Measurements from ENCODE around the gene PARVG. TPM values are rescaled to one million over a fixed set of nuclear protein-coding genes. Genes with fewer than 3 reads are reported as not detected.
A peak's percentile ranks its signal among the peaks of the same experiment; 100 is the strongest.
"Not testable (repeated sequence)": the region's sequence is repeated elsewhere in the genome, so short reads cannot be mapped to it uniquely, and the experiment has no call there.

Gene PARVG
- polyA plus RNA-seq, 2 donors, result 3.1 to 4.4 TPM

GRCh38 chr22:44224166-44224565 is 43.4 kb downstream of the PARVG start:
- H3K27me3 ChIP-seq (ENCODE audit: control insufficient read depth in 1 of 2, insufficient read depth in 2 of 2, low read length in 2 of 2), result no peaks in the 10 kb centered on the region

GRCh38 chr22:44225091-44225689 is 44.5 kb downstream of the PARVG start:
- Histone ChIP-seq H3K36me3 (ENCODE audit: control insufficient read depth in 2 of 2, insufficient read depth in 2 of 2, low read length in 1 of 2) (no peaks in the 10 kb centered on the region), H3K27ac (ENCODE audit: low read depth in 2 of 2, low read length in 1 of 2) (no peak overlapping the region), H3K9me3 (ENCODE audit: control insufficient read depth in 2 of 2, insufficient read depth in 1 of 2, low read depth in 1 of 2, low read length in 1 of 2) (peaks cover 0 to 13% of the 10 kb centered on the region in 2 donors), H3K4me3 (ENCODE audit: low read depth in 1 of 2, low read length in 2 of 2) (no peak overlapping the region), H3K27me3 (ENCODE audit: control insufficient read depth in 1 of 2, insufficient read depth in 2 of 2, low read length in 2 of 2) (no peaks in the 10 kb centered on the region), H3K4me1 (ENCODE audit: control insufficient read depth in 2 of 2, insufficient read depth in 2 of 2, low read length in 1 of 2) (no peaks in the 10 kb centered on the region)
- WGBS, 2 donors, result 71% methylated on average over 10 to 11 of the region's 11 CpGs

More at GRCh38 chr22:44224166-44224565, 43.4 kb downstream of the PARVG start:
- no peak overlapping the region for H3K27ac ChIP-seq (ENCODE audit: low read depth in 2 of 2, low read length in 1 of 2)
- peaks cover 0 to 13% of the 10 kb centered on the region in 2 donors for H3K9me3 ChIP-seq (ENCODE audit: control insufficient read depth in 2 of 2, insufficient read depth in 1 of 2, low read depth in 1 of 2, low read length in 1 of 2)
- H3K4me1 ChIP-seq (ENCODE audit: control insufficient read depth in 2 of 2, insufficient read depth in 2 of 2, low read length in 1 of 2), result no peaks in the 10 kb centered on the region
- H3K4me3 ChIP-seq (ENCODE audit: low read depth in 1 of 2, low read length in 2 of 2), result no peak overlapping the region
- no peaks in the 10 kb centered on the region for H3K36me3 ChIP-seq (ENCODE audit: control insufficient read depth in 2 of 2, insufficient read depth in 2 of 2, low read length in 1 of 2)
- WGBS, 2 donors, result 33 to 40% methylated on average over 12 of the region's 12 CpGs

- Histone ChIP-seq H3K27me3 (ENCODE audit: control insufficient read depth in 1 of 2, insufficient read depth in 2 of 2, low read length in 2 of 2) (no peaks in the 10 kb centered on the region), H3K4me1 (ENCODE audit: control insufficient read depth in 2 of 2, insufficient read depth in 2 of 2, low read length in 1 of 2) (no peaks in the 10 kb centered on the region), H3K27ac (ENCODE audit: low read depth in 2 of 2, low read length in 1 of 2) (no peak overlapping the region), H3K4me3 (ENCODE audit: low read depth in 1 of 2, low read length in 2 of 2) (no peak overlapping the region), H3K9me3 (ENCODE audit: control insufficient read depth in 2 of 2, insufficient read depth in 1 of 2, low read depth in 1 of 2, low read length in 1 of 2) (peaks cover 0 to 13% of the 10 kb centered on the region in 2 donors), H3K36me3 (ENCODE audit: control insufficient read depth in 2 of 2, insufficient read depth in 2 of 2, low read length in 1 of 2) (no peaks in the 10 kb centered on the region)
- 71 to 81% methylated on average over 8 of the region's 8 CpGs for WGBS, 2 donors
Measured at GRCh38 chr22:44225812-44226211, 45.1 kb downstream of the PARVG start.

- peaks cover 0 to 4% of the 10 kb centered on the region in 2 donors for H3K9me3 ChIP-seq (ENCODE audit: control insufficient read depth in 2 of 2, insufficient read depth in 1 of 2, low read depth in 1 of 2, low read length in 1 of 2)
- H3K27ac ChIP-seq (ENCODE audit: low read depth in 2 of 2, low read length in 1 of 2), result peak overlapping the region in 1 of 2 donors; percentile 49
Measured at GRCh38 chr22:44229331-44229730, 48.6 kb downstream of the PARVG start.

GRCh38 chr22:44229809-44230208 is 49.1 kb downstream of the PARVG start:
- Histone ChIP-seq H3K9me3 (ENCODE audit: control insufficient read depth in 2 of 2, insufficient read depth in 1 of 2, low read depth in 1 of 2, low read length in 1 of 2) (peaks cover 0 to 4% of the 10 kb centered on the region in 2 donors), H3K36me3 (ENCODE audit: control insufficient read depth in 2 of 2, insufficient read depth in 2 of 2, low read length in 1 of 2) (no peaks in the 10 kb centered on the region), H3K4me1 (ENCODE audit: control insufficient read depth in 2 of 2, insufficient read depth in 2 of 2, low read length in 1 of 2) (no peaks in the 10 kb centered on the region), H3K4me3 (ENCODE audit: low read depth in 1 of 2, low read length in 2 of 2) (no peak overlapping the region), H3K27ac (ENCODE audit: low read depth in 2 of 2, low read length in 1 of 2) (peak overlapping the region in 1 of 2 donors; percentile 49), H3K27me3 (ENCODE audit: control insufficient read depth in 1 of 2, insufficient read depth in 2 of 2, low read length in 2 of 2) (no peaks in the 10 kb centered on the region)
- 58 to 70% methylated on average over 2 of the region's 2 CpGs for WGBS, 2 donors

More at GRCh38 chr22:44229331-44229730, 48.6 kb downstream of the PARVG start:
- Histone ChIP-seq H3K4me3 (ENCODE audit: low read depth in 1 of 2, low read length in 2 of 2) (no peak overlapping the region), H3K27me3 (ENCODE audit: control insufficient read depth in 1 of 2, insufficient read depth in 2 of 2, low read length in 2 of 2) (no peaks in the 10 kb centered on the region), H3K4me1 (ENCODE audit: control insufficient read depth in 2 of 2, insufficient read depth in 2 of 2, low read length in 1 of 2) (no peaks in the 10 kb centered on the region), H3K36me3 (ENCODE audit: control insufficient read depth in 2 of 2, insufficient read depth in 2 of 2, low read length in 1 of 2) (no peaks in the 10 kb centered on the region)
- WGBS, 2 donors, result 73 to 74% methylated on average over 3 of the region's 3 CpGs

- no peaks in the 10 kb centered on the region for H3K36me3 ChIP-seq (ENCODE audit: control insufficient read depth in 2 of 2, insufficient read depth in 2 of 2, low read length in 1 of 2)
Measured at GRCh38 chr22:44231233-44231632, 50.5 kb downstream of the PARVG start.

GRCh38 chr22:44234372-44234771 is 53.6 kb downstream of the PARVG start:
- 95 to 97% methylated on average over 12 of the region's 12 CpGs for WGBS, 2 donors
- not testable (repeated sequence) for H3K4me1 ChIP-seq (ENCODE audit: control insufficient read depth in 2 of 2, insufficient read depth in 2 of 2, low read length in 1 of 2); H3K9me3 ChIP-seq (ENCODE audit: control insufficient read depth in 2 of 2, insufficient read depth in 1 of 2, low read depth in 1 of 2, low read length in 1 of 2); H3K36me3 ChIP-seq (ENCODE audit: control insufficient read depth in 2 of 2, insufficient read depth in 2 of 2, low read length in 1 of 2); H3K27me3 ChIP-seq (ENCODE audit: control insufficient read depth in 1 of 2, insufficient read depth in 2 of 2, low read length in 2 of 2); H3K27ac ChIP-seq (ENCODE audit: low read depth in 2 of 2, low read length in 1 of 2); H3K4me3 ChIP-seq (ENCODE audit: low read depth in 1 of 2, low read length in 2 of 2)

More at GRCh38 chr22:44231233-44231632, 50.5 kb downstream of the PARVG start:
- Histone ChIP-seq H3K4me3 (ENCODE audit: low read depth in 1 of 2, low read length in 2 of 2) (no peak overlapping the region), H3K27me3 (ENCODE audit: control insufficient read depth in 1 of 2, insufficient read depth in 2 of 2, low read length in 2 of 2) (no peaks in the 10 kb centered on the region), H3K9me3 (ENCODE audit: control insufficient read depth in 2 of 2, insufficient read depth in 1 of 2, low read depth in 1 of 2, low read length in 1 of 2) (peaks cover 0 to 4% of the 10 kb centered on the region in 2 donors), H3K27ac (ENCODE audit: low read depth in 2 of 2, low read length in 1 of 2) (no peak overlapping the region), H3K4me1 (ENCODE audit: control insufficient read depth in 2 of 2, insufficient read depth in 2 of 2, low read length in 1 of 2) (no peaks in the 10 kb centered on the region)
- 84 to 85% methylated on average over 4 of the region's 4 CpGs for WGBS, 2 donors

GRCh38 chr22:44237290-44237689 is 56.6 kb downstream of the PARVG start:
- no peak overlapping the region for H3K4me3 ChIP-seq (ENCODE audit: low read depth in 1 of 2, low read length in 2 of 2)
- H3K36me3 ChIP-seq (ENCODE audit: control insufficient read depth in 2 of 2, insufficient read depth in 2 of 2, low read length in 1 of 2), result no peaks in the 10 kb centered on the region
- H3K9me3 ChIP-seq (ENCODE audit: control insufficient read depth in 2 of 2, insufficient read depth in 1 of 2, low read depth in 1 of 2, low read length in 1 of 2), result no peaks in the 10 kb centered on the region
- no peak overlapping the region for H3K27ac ChIP-seq (ENCODE audit: low read depth in 2 of 2, low read length in 1 of 2)
- no peaks in the 10 kb centered on the region for H3K4me1 ChIP-seq (ENCODE audit: control insufficient read depth in 2 of 2, insufficient read depth in 2 of 2, low read length in 1 of 2)
- no peaks in the 10 kb centered on the region for H3K27me3 ChIP-seq (ENCODE audit: control insufficient read depth in 1 of 2, insufficient read depth in 2 of 2, low read length in 2 of 2)

- not testable (repeated sequence) for H3K36me3 ChIP-seq (ENCODE audit: control insufficient read depth in 2 of 2, insufficient read depth in 2 of 2, low read length in 1 of 2); H3K27ac ChIP-seq (ENCODE audit: low read depth in 2 of 2, low read length in 1 of 2); H3K4me3 ChIP-seq (ENCODE audit: low read depth in 1 of 2, low read length in 2 of 2); H3K9me3 ChIP-seq (ENCODE audit: control insufficient read depth in 2 of 2, insufficient read depth in 1 of 2, low read depth in 1 of 2, low read length in 1 of 2); H3K4me1 ChIP-seq (ENCODE audit: control insufficient read depth in 2 of 2, insufficient read depth in 2 of 2, low read length in 1 of 2); H3K27me3 ChIP-seq (ENCODE audit: control insufficient read depth in 1 of 2, insufficient read depth in 2 of 2, low read length in 2 of 2)
- WGBS, 2 donors, result 84 to 90% methylated on average over 3 of the region's 3 CpGs
Measured at GRCh38 chr22:44241121-44241520, 60.4 kb downstream of the PARVG start.
